Nephron progenitor cell (in vitro differentiated cells): ENCODE measurements around the gene ATR.
"Not testable (repeated sequence)": the region's sequence is repeated elsewhere in the genome, so short reads cannot be mapped to it uniquely, and the experiment has no call there.

ENCODE experiments used
- DNase-seq: peaks from one replicate; pipeline ENCODE4 v3.0.0; 2021
- H3K27ac Mint-ChIP-seq: 2 replicates; pipeline ENCODE4 v1.8.0; 2021; ENCODE audit warnings: mild to moderate bottlenecking, moderate library complexity, mixed read lengths
- H3K27me3 Mint-ChIP-seq: 2 replicates; pipeline ENCODE4 v1.8.0; 2021; ENCODE audit warnings: mild to moderate bottlenecking, low read depth, mixed read lengths; ENCODE audit not compliant: poor library complexity
- H3K36me3 Mint-ChIP-seq: 2 replicates; pipeline ENCODE4 v1.8.0; 2021; ENCODE audit warnings: low read depth, mixed read lengths
- H3K4me1 Mint-ChIP-seq: 2 replicates; pipeline ENCODE4 v1.8.0; 2021; ENCODE audit warnings: mixed read lengths
- H3K4me3 Mint-ChIP-seq: 2 replicates; pipeline ENCODE4 v1.8.0; 2021; ENCODE audit warnings: mild to moderate bottlenecking, moderate library complexity, mixed read lengths
- H3K9me3 Mint-ChIP-seq: 2 replicates; pipeline ENCODE4 v1.8.0; 2021; ENCODE audit warnings: mild to moderate bottlenecking, moderate library complexity, mixed read lengths
- TF ChIP-seq, protein P1 (sequence below): fragments of 200-600 bp; sonication (generic); IDR thresholded peaks from 2 replicates; pipeline ENCODE4 v1.5.0; 2021; ENCODE audit warnings: antibody characterized with exemption

ATR gene

GRCh38 chr3:142417302-142417701 lies 161.2 kb downstream of the ATR start:
- Mint-ChIP-seq H3K27ac (no peak overlapping the region), H3K36me3 (peaks cover 63% of the 10 kb centered on the region), H3K27me3 (no peaks in the 10 kb centered on the region), H3K4me3 (no peak overlapping the region), H3K9me3 (no peaks in the 10 kb centered on the region), H3K4me1 (no peaks in the 10 kb centered on the region)
- DNase-seq = no peak
- TF ChIP-seq, protein P1, sequence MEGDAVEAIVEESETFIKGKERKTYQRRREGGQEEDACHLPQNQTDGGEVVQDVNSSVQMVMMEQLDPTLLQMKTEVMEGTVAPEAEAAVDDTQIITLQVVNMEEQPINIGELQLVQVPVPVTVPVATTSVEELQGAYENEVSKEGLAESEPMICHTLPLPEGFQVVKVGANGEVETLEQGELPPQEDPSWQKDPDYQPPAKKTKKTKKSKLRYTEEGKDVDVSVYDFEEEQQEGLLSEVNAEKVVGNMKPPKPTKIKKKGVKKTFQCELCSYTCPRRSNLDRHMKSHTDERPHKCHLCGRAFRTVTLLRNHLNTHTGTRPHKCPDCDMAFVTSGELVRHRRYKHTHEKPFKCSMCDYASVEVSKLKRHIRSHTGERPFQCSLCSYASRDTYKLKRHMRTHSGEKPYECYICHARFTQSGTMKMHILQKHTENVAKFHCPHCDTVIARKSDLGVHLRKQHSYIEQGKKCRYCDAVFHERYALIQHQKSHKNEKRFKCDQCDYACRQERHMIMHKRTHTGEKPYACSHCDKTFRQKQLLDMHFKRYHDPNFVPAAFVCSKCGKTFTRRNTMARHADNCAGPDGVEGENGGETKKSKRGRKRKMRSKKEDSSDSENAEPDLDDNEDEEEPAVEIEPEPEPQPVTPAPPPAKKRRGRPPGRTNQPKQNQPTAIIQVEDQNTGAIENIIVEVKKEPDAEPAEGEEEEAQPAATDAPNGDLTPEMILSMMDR = no peak

- peaks cover 61% of the 10 kb centered on the region for H3K36me3 Mint-ChIP-seq
- not testable (repeated sequence) for H3K27ac Mint-ChIP-seq, H3K4me3 Mint-ChIP-seq, H3K4me1 Mint-ChIP-seq, H3K27me3 Mint-ChIP-seq, DNase-seq, H3K9me3 Mint-ChIP-seq
Measured at GRCh38 chr3:142400537-142400936, 178.0 kb downstream of the ATR start.
